Activated CD8-positive, alpha-beta memory T cell treated with anti-CD3 and anti-CD28 coated beads, Interleukin-2, amount 10 ng/mL, durations not matched to agents 7 days and 5 days (primary cell): ENCODE results near the gene ARHGAP6. TPM values are rescaled to one million over a fixed set of nuclear protein-coding genes. Genes with fewer than 3 reads are reported as not detected.

Source experiments
- ATAC-seq: fragments of 150-1000 bp; cut with Tn5 transposase; one replicate; pipeline ENCODE4 v1.10.0; 2021; ENCODE audit warnings: moderate library complexity
- CTCF ChIA-PET: fragments of 350-600 bp; sonication (Branson Sonifier 250); formaldehyde crosslinking; loops from one replicate; lab custom pipeline; 2021; ENCODE audit warnings: antibody characterized with exemption; lab: Charles Lee
- DNase-seq: peaks from one replicate; pipeline ENCODE4 v3.0.0-alpha.2; 2020
- H3K27ac Mint-ChIP-seq: one replicate; pipeline ENCODE4 v1.8.0; 2021; ENCODE audit warnings: mild to moderate bottlenecking, mixed read lengths
- H3K27me3 Mint-ChIP-seq: one replicate; pipeline ENCODE4 v1.8.0; 2021; ENCODE audit warnings: mixed read lengths
- H3K36me3 Mint-ChIP-seq: one replicate; pipeline ENCODE4 v1.8.0; 2021; ENCODE audit warnings: mild to moderate bottlenecking, mixed read lengths
- H3K4me1 Mint-ChIP-seq: one replicate; pipeline ENCODE4 v1.8.0; 2021; ENCODE audit warnings: mixed read lengths
- H3K4me3 Mint-ChIP-seq: one replicate; pipeline ENCODE4 v1.8.0; 2021; ENCODE audit warnings: mild to moderate bottlenecking, moderate library complexity, mixed read lengths
- H3K9me3 Mint-ChIP-seq: one replicate; pipeline ENCODE4 v1.8.0; 2022; ENCODE audit warnings: low read depth, mixed read lengths
- total RNA-seq, 2 experiments: library from RNA; stranded (reverse); gene quantifications; one replicate each; pipeline ENCODE4 v1.2.3, GENCODE V29; 2021

ARHGAP6 gene
- total RNA-seq, 2 experiments from 2014 or later: not detected

GRCh38 chrX:11334165-11334564, 331.6 kb downstream of the ARHGAP6 start:
- no peak overlapping the region for H3K27ac Mint-ChIP-seq
- CTCF ChIA-PET: no interaction called here
- no peaks in the 10 kb centered on the region for H3K4me1 Mint-ChIP-seq
- H3K36me3 Mint-ChIP-seq: no peaks in the 10 kb centered on the region
- ATAC-seq: no peak
- no peaks in the 10 kb centered on the region for H3K27me3 Mint-ChIP-seq
- no peak for DNase-seq
- no peaks in the 10 kb centered on the region for H3K9me3 Mint-ChIP-seq
- H3K4me3 Mint-ChIP-seq: no peak overlapping the region

- no peak for ATAC-seq
- H3K9me3 Mint-ChIP-seq: no peaks in the 10 kb centered on the region
- CTCF ChIA-PET: no interaction called here
Measured at GRCh38 chrX:11331788-11332187, 333.9 kb downstream of the ARHGAP6 start.

DNA sequence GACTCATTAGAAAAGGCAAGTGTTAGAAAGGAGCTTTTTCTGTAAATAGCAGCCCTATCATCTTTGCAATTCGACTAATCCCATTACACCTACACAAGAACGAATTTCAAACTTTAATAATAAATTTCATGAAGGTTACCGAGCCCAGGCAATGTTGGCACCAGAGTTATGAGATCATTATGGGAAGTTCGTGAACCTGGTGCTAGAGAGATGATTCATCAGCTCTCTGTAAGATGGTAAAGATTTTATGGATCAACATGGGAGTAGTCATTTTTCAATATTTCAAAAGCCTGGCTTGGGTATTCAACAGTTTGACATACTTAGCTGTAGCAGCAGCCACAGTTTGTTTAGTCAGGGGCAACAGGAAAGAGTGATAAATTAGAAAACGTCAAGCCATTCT, 336.7 kb downstream of the ARHGAP6 start:
- no peak overlapping the region for H3K4me3 Mint-ChIP-seq
- H3K9me3 Mint-ChIP-seq: no peaks in the 10 kb centered on the region
- no peaks in the 10 kb centered on the region for H3K27me3 Mint-ChIP-seq
- no peaks in the 10 kb centered on the region for H3K4me1 Mint-ChIP-seq
- no peak for ATAC-seq
- CTCF ChIA-PET: no interaction called here
- no peak for DNase-seq
- H3K36me3 Mint-ChIP-seq: no peaks in the 10 kb centered on the region
- H3K27ac Mint-ChIP-seq: no peak overlapping the region

More at GRCh38 chrX:11331788-11332187, 333.9 kb downstream of the ARHGAP6 start:
- no peaks in the 10 kb centered on the region for H3K27me3 Mint-ChIP-seq
- H3K36me3 Mint-ChIP-seq: no peaks in the 10 kb centered on the region
- H3K27ac Mint-ChIP-seq: no peak overlapping the region
- no peak for DNase-seq
- H3K4me3 Mint-ChIP-seq: no peak overlapping the region
- no peaks in the 10 kb centered on the region for H3K4me1 Mint-ChIP-seq

DNA sequence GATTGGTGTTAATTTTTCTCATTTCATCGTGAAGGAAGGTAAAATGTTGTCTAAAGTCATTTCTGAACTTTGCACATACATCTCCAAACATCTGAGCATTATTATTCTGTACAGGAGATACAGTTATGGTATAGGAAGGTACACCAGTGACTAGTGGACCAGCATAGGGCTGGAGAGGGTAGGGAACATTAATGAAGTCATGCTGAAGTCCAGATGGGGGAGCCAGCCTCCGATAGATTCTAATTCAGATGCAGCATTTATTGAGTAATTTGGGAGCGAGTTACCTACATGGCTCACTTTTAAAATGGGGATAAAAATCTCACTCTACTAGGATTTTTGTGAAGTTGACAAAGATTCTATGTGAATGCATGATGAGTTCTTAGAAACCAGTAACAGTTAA, 337.6 kb downstream of the ARHGAP6 start:
- Mint-ChIP-seq H3K27me3 (no peaks in the 10 kb centered on the region), H3K9me3 (no peaks in the 10 kb centered on the region), H3K36me3 (no peaks in the 10 kb centered on the region), H3K4me3 (no peak overlapping the region), H3K27ac (no peak overlapping the region), H3K4me1 (no peaks in the 10 kb centered on the region)
- CTCF ChIA-PET: no interaction called here
- DNase-seq: no peak
- no peak for ATAC-seq

GRCh38 chrX:11321986-11322385, 343.7 kb downstream of the ARHGAP6 start:
- CTCF ChIA-PET: no interaction called here
- no peak overlapping the region for H3K4me3 Mint-ChIP-seq
- no peak overlapping the region for H3K27ac Mint-ChIP-seq
- DNase-seq: no peak
- no peaks in the 10 kb centered on the region for H3K4me1 Mint-ChIP-seq
- H3K27me3 Mint-ChIP-seq: no peaks in the 10 kb centered on the region
- ATAC-seq: no peak
- H3K36me3 Mint-ChIP-seq: no peaks in the 10 kb centered on the region
- no peaks in the 10 kb centered on the region for H3K9me3 Mint-ChIP-seq

DNA sequence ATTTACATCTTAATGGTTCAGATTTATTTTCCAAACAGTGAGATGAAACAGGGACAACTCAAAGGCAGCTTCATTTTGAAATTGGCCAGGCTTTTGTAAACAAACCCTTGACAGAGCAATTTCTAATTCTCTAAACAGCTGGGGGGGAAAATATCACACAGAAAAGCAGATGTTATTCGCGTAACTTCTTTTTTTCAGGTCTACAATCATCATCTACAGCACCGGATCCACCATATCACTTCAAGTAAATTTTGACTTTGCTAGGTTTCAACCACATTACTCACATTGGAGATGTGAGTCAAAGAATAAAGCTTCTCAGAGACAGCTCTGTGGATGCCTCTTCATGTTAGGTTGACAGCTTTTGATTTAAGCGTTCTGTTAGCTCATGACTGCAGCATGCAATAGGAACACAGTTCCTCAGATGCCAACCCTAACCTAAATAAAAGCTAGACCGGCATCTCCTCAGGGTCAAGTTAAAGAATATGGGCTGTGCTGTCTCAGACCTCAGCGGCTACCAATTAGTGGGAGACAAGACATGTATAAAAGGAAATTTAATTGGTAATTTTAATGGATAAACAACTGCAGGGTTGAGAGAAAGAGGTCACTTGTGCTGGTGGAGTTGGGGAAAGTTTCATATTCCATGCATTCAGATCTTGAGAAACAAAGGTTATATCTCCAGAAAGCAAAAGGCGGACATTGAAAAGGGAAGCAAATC, 345.8 kb downstream of the ARHGAP6 start:
- Mint-ChIP-seq H3K4me1 (no peaks in the 10 kb centered on the region), H3K9me3 (no peaks in the 10 kb centered on the region), H3K27me3 (no peaks in the 10 kb centered on the region), H3K27ac (no peak overlapping the region), H3K4me3 (no peak overlapping the region), H3K36me3 (no peaks in the 10 kb centered on the region)
- CTCF ChIA-PET: no interaction called here
- ATAC-seq: no peak
- no peak for DNase-seq

- H3K27ac Mint-ChIP-seq: no peak overlapping the region
- no peak for DNase-seq
- no peaks in the 10 kb centered on the region for H3K4me1 Mint-ChIP-seq
- H3K36me3 Mint-ChIP-seq: no peaks in the 10 kb centered on the region
- no peaks in the 10 kb centered on the region for H3K9me3 Mint-ChIP-seq
- CTCF ChIA-PET: no interaction called here
- H3K4me3 Mint-ChIP-seq: no peak overlapping the region
- H3K27me3 Mint-ChIP-seq: no peaks in the 10 kb centered on the region
- no peak for ATAC-seq
Measured at GRCh38 chrX:11311706-11312105, 354.0 kb downstream of the ARHGAP6 start.

DNA sequence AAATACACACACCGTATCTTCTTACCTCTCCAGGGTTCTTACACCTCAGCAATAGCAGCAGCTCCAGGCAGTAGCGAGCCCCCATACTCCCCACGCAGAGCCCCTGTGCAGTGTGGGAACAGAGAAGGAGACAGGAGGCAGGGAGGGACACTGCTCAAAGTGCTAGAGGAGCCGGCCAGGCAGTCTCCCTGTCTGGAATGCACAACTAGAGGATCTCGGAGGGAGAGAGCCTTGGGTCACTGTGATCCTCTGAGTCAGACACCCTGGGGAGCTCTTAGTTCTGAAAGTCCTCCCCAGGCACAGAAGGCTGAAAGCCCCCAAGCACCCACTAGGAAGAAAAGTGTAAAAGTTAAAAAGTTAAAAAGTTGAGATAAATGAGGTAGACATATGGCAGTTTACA, 356.5 kb downstream of the ARHGAP6 start:
- no peak overlapping the region for H3K4me3 Mint-ChIP-seq
- H3K27ac Mint-ChIP-seq: no peak overlapping the region
- CTCF ChIA-PET: no interaction called here
- H3K36me3 Mint-ChIP-seq: no peaks in the 10 kb centered on the region
- H3K9me3 Mint-ChIP-seq: no peaks in the 10 kb centered on the region
- no peaks in the 10 kb centered on the region for H3K4me1 Mint-ChIP-seq
- no peak for ATAC-seq
- DNase-seq: no peak
- no peaks in the 10 kb centered on the region for H3K27me3 Mint-ChIP-seq

DNA sequence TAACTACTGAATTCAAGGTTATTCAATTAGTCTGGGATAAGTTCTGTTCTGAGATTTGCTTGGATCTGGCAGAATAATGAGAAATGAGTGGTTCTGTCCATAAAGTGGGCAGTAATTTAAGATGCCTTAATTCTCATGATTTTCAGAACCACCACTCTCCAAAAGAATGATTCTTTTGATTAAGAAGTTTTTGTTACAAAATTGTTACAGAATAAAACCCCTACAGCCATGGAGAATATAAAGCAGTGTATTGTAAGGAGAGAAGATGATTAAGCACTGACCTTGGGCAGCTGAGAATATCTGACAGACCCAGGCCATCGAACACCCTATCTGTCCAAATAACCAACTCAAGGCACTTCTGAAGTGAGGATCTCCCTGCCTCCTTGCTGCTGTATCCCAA, 360.1 kb downstream of the ARHGAP6 start:
- Mint-ChIP-seq H3K9me3 (no peaks in the 10 kb centered on the region), H3K36me3 (no peaks in the 10 kb centered on the region), H3K27ac (no peak overlapping the region), H3K4me3 (no peak overlapping the region), H3K27me3 (no peaks in the 10 kb centered on the region), H3K4me1 (no peaks in the 10 kb centered on the region)
- no peak for ATAC-seq
- DNase-seq: no peak
- CTCF ChIA-PET: no interaction called here

DNA sequence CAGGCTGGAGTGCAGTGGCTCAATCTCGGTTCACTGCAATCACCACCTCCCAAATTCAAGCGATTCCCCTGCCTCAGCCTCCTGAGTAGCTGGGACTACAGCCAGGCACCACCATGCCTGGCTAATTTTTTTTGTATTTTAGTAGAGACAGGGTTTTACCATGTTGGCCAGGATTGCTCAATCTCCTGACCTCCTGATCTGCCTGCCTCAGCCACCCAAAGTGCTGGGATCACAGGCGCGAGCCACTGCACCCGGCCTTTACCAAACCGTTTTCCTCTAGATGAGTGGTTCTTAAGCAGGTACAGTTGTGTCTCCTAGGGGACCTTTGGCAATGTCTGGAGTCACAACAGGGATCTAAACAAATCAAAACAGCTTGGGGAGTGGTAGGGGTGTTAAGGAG, 360.9 kb downstream of the ARHGAP6 start:
- CTCF ChIA-PET: no interaction called here
- no peaks in the 10 kb centered on the region for H3K36me3 Mint-ChIP-seq
- no peak overlapping the region for H3K27ac Mint-ChIP-seq
- no peak for ATAC-seq
- no peaks in the 10 kb centered on the region for H3K27me3 Mint-ChIP-seq
- no peaks in the 10 kb centered on the region for H3K9me3 Mint-ChIP-seq
- H3K4me1 Mint-ChIP-seq: no peaks in the 10 kb centered on the region
- H3K4me3 Mint-ChIP-seq: no peak overlapping the region
- no peak for DNase-seq

- Mint-ChIP-seq H3K36me3 (no peaks in the 10 kb centered on the region), H3K27ac (no peak overlapping the region), H3K27me3 (no peaks in the 10 kb centered on the region), H3K9me3 (no peaks in the 10 kb centered on the region), H3K4me1 (no peaks in the 10 kb centered on the region), H3K4me3 (no peak overlapping the region)
- CTCF ChIA-PET: no interaction called here
- no peak for DNase-seq
- ATAC-seq: no peak
Measured at GRCh38 chrX:11298600-11298999, 367.1 kb downstream of the ARHGAP6 start.

DNA sequence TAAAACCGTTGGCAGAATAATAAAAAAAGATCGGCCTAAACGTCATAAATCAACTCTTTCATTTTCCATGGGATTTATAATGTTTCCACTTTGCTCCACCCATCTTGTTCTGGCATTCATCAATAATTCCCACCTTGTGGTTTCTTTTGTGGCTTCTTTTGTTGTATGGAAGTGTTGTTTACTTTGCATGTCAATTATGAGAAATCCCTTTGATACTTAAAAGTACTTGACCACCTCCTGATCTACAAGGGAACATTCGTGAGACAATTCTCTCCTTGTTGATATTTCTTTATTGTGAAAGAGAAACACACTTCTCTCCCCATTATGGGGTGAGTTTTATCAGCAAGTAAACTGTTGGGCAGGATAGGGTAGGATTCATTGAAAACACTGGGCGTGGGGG, 369.7 kb downstream of the ARHGAP6 start:
- Mint-ChIP-seq H3K4me3 (no peak overlapping the region), H3K36me3 (no peaks in the 10 kb centered on the region), H3K27me3 (no peaks in the 10 kb centered on the region), H3K9me3 (no peaks in the 10 kb centered on the region), H3K27ac (no peak overlapping the region), H3K4me1 (no peaks in the 10 kb centered on the region)
- CTCF ChIA-PET: no interaction called here
- ATAC-seq (no peak), DNase-seq (no peak)

GRCh38 chrX:11293113-11293512, 372.6 kb downstream of the ARHGAP6 start, which contains the start of gene AMELX:
TSS of gene AMELX (plus strand) at chrX:11293413. CDS start at chrX:11294789, 1,376 bp downstream.
- no peak within 1 kb of the TSS for H3K4me3 Mint-ChIP-seq
- H3K27me3 Mint-ChIP-seq: no peaks in the 10 kb centered on the region
- ATAC-seq (no peak), DNase-seq (no peak)
- no peaks in the 10 kb centered on the region for H3K36me3 Mint-ChIP-seq
- no peaks in the 10 kb centered on the region for H3K4me1 Mint-ChIP-seq
- CTCF ChIA-PET: no interaction called here
- no peak within 1 kb of the TSS for H3K27ac Mint-ChIP-seq
- no peaks in the 10 kb centered on the region for H3K9me3 Mint-ChIP-seq

GRCh38 chrX:11290416-11291102, 375.2 kb downstream of the ARHGAP6 start:
- no peaks in the 10 kb centered on the region for H3K36me3 Mint-ChIP-seq
- H3K9me3 Mint-ChIP-seq: no peaks in the 10 kb centered on the region
- no peak overlapping the region for H3K4me3 Mint-ChIP-seq
- no peak for DNase-seq
- no peak for ATAC-seq
- no peaks in the 10 kb centered on the region for H3K27me3 Mint-ChIP-seq
- CTCF ChIA-PET: no interaction called here
- no peak overlapping the region for H3K27ac Mint-ChIP-seq
- no peaks in the 10 kb centered on the region for H3K4me1 Mint-ChIP-seq
